Measurements from ENCODE around the gene MZT2A. TPM values are rescaled to one million over a fixed set of nuclear protein-coding genes. Genes with fewer than 3 reads are reported as not detected.
"Not testable (repeated sequence)": the region's sequence is repeated elsewhere in the genome, so short reads cannot be mapped to it uniquely, and the experiment has no call there.

Gene MZT2A
- total and polyA plus RNA-seq, 4 donors: 29.5 to 77.4 (median 66.9) TPM

GRCh38 chr2:131444736-131445514 lies 47.3 kb downstream of the MZT2A start:
- not testable (repeated sequence) for H3K9ac ChIP-seq (ENCODE audit: insufficient read depth in 1 of 2, low read length in 2 of 2); H3K4me3 ChIP-seq; DNase-seq; H3K36me3 ChIP-seq (ENCODE audit: control insufficient read depth in 4 of 4, insufficient read depth in 4 of 4, low read length in 4 of 4); H3K27ac ChIP-seq (ENCODE audit: low read depth in 1 of 2, low read length in 1 of 2); H3K27me3 ChIP-seq (ENCODE audit: control insufficient read depth in 3 of 3, insufficient read depth in 3 of 3, low read length in 2 of 3); H3K4me1 ChIP-seq (ENCODE audit: control insufficient read depth in 5 of 5, insufficient read depth in 5 of 5, low read length in 5 of 5); H3K9me3 ChIP-seq (ENCODE audit: control insufficient read depth in 4 of 4, insufficient read depth in 3 of 4, low read length in 3 of 4); ATAC-seq (ENCODE audit: insufficient read depth, low FRiP score)
- 81 to 90% methylated on average over 64 to 90 of the region's 90 CpGs for WGBS, 2 donors

GRCh38 chr2:131440742-131441468 lies 51.3 kb downstream of the MZT2A start:
- 68 to 69% methylated on average over 7 of the region's 7 CpGs for WGBS, 2 donors
- H3K9ac ChIP-seq (ENCODE audit: insufficient read depth in 1 of 2, low read length in 2 of 2); H3K27ac ChIP-seq (ENCODE audit: low read depth in 1 of 2, low read length in 1 of 2); H3K36me3 ChIP-seq (ENCODE audit: control insufficient read depth in 4 of 4, insufficient read depth in 4 of 4, low read length in 4 of 4); H3K4me3 ChIP-seq; DNase-seq; H3K9me3 ChIP-seq (ENCODE audit: control insufficient read depth in 4 of 4, insufficient read depth in 3 of 4, low read length in 3 of 4); H3K27me3 ChIP-seq (ENCODE audit: control insufficient read depth in 3 of 3, insufficient read depth in 3 of 3, low read length in 2 of 3); ATAC-seq (ENCODE audit: insufficient read depth, low FRiP score); H3K4me1 ChIP-seq (ENCODE audit: control insufficient read depth in 5 of 5, insufficient read depth in 5 of 5, low read length in 5 of 5): not testable (repeated sequence)

Other genes starting within 250 kb of the MZT2A start
- under 1 TPM in 1 of 2 donors, not detected in 1; 0.09 TPM for gene RAB6D, start 128.2 kb downstream of the MZT2A start, total RNA-seq
- under 1 TPM in 1 of 2 donors, not detected in 1; 0.01 TPM for gene RAB6D, start 128.2 kb downstream of the MZT2A start, polyA plus RNA-seq
- not detected for gene TUBA3D, start 16.3 kb downstream of the MZT2A start, total RNA-seq
- under 1 TPM in 1 of 2 donors, not detected in 1; 0.02 TPM for gene TUBA3D, start 16.3 kb downstream of the MZT2A start, polyA plus RNA-seq
- 10 to 100 TPM; 13.7 to 15.1 TPM for gene CCDC74A, start 35.5 kb upstream of the MZT2A start, total RNA-seq
- 1 to 10 TPM; 8.1 to 9.2 TPM for gene CCDC74A, start 35.5 kb upstream of the MZT2A start, polyA plus RNA-seq